CD4-positive, alpha-beta T cell treated with Interferon gamma for 1 hour (primary cell): ENCODE data around the gene PNMT.
"Not testable (repeated sequence)": the region's sequence is repeated elsewhere in the genome, so short reads cannot be mapped to it uniquely, and the experiment has no call there.

ENCODE experiments used
- DNase-seq: peaks from one replicate; pipeline ENCODE4 v3.0.0-alpha.2; 2020

PNMT gene

DNA sequence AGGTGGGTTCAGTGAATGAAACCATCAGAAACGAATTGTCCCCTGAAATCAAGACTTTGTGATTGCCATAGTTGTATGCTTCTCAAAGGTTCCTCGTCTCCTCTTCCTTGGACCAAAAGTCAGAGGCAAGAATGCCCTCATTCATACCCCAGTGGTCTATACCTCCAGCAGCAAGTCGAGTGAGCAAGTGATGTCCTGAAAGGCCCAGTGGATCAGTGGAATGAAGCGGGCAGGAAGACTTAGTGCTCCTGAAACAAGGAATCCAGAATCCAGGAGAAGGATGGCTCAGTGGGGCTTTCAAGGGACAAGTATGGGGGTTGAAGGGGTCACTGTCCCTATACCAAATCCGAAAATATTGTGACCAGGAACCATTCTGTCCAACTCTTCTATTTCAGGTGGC lies 26.3 kb downstream of the PNMT start:
- no peak for DNase-seq

DNA sequence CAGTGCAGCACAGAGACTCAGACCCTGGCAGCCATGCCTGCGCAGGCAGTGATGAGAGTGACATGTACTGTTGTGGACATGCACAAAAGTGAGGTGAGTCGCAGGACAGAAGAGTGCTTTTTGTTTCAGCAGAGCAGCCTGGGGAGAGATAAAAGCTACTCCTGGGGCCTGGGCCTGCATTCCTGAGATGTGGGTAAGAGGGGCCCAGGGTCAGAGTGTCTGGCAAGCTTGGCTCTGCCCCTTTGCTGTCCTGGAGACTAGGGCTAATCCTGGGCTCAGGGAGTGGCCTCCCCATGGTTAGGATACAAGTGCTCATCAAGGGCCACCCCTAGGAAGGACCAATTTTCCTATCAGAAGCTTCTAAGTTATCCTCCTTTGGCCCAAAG lies 26.8 kb downstream of the PNMT start:
- DNase-seq: no peak

DNA sequence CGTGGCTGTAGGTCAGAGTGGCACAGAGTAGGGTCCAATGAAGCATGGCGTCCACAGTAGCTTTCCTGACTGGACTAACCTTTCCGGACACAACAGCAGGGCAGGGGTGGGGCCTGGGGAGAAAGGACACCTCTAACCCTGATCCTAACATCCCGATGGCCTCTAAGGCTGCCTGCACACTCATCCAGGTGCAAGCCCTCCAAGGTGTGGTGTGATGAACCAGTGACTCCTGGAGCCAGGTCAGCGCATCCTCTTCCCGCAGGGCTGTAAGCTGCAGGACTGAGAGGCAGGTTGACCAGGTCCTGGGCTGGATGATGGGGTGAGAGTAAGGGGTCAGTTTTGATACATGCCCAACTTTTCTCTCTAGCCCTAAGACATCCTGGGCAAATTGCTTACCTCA lies 28.5 kb downstream of the PNMT start:
- no peak for DNase-seq

DNA sequence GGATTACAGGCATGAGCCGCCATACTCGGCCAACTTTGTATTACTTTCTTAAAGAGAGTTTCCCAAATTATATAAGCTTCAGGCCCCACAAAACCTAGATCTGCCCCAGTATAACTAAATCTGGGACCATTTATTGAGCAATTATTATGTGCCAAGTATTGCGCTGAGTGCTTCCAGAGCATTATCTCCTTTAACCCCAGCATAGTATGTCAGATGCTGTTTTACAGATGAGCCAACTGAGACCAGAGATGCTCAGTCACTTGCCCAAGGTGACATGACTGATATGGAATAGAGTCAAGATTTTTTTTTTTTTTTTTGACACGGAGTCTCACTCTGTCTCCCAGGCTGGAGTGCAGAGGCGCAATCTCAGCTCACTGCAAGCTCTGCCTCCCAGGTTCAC lies 29.7 kb downstream of the PNMT start:
- no peak for DNase-seq

DNA sequence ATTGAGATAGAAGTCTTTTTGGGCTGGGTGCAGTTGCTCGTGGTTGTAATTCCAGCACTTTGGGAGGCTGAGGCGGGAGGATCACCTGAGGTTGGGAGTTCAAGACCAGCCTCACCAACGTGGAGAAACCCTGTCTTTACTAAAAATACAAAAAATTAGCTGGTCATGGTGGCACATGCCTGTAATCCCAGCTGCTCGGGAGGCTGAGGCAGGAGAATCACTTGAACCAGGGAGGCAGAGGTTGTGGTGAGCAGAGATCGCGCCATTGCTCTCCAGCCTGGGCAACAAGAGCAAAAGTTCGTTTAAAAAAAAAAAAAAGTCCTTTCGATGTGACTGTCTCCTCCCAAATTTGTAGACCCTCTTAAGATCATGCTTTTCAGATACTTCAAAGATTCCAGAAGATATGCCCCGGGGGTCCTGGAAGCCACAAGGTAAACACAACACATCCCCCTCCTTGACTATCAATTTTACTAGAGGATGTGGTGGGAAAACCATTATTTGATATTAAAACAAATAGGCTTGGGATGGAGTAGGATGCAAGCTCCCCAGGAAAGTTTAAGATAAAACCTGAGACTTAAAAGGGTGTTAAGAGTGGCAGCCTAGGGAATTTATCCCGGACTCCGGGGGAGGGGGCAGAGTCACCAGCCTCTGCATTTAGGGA lies 31.0 kb downstream of the PNMT start:
- DNase-seq: not testable (repeated sequence)

DNA sequence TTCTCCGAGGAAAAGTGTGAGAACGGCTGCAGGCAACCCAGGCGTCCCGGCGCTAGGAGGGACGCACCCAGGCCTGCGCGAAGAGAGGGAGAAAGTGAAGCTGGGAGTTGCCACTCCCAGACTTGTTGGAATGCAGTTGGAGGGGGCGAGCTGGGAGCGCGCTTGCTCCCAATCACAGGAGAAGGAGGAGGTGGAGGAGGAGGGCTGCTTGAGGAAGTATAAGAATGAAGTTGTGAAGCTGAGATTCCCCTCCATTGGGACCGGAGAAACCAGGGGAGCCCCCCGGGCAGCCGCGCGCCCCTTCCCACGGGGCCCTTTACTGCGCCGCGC lies 31.5 kb downstream of the PNMT start, which contains the start of gene ERBB2:
TSS of gene ERBB2 (plus strand) at position 247 of the 330 bp plus-strand sequence. CDS start 175 bp downstream, outside the sequence.
- DNase-seq: no peak

DNA sequence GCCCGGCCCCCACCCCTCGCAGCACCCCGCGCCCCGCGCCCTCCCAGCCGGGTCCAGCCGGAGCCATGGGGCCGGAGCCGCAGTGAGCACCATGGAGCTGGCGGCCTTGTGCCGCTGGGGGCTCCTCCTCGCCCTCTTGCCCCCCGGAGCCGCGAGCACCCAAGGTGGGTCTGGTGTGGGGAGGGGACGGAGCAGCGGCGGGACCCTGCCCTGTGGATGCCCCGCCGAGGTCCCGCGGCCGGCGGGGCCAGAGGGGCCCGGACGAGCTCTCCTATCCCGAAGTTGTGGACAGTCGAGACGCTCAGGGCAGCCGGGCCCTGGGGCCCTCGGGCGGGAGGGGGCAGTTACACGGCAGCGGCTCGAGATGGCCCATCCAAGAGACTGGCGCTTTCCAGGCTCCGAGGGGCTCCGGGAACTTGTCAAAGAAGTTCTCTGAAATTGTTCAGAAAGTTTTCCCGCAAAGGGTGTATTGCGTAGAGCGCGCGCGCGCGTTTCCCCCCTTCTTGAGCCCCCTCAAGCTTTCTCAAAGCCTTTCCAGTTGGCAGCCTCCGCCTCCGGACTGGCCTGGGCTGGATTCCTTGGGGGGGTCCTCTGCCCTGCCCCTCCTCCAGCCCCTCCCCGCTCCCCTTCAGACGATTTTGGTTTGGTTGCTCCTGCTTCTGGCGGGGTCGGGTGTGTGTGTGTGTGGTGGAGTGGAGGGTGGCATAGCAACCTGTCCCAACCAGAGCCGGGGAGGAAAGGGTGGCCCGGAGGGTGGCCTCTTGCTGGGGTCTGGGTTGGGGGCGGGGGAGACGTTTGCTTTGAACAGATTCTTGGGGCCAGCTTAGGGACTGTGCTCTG lies 32.1 kb downstream of the PNMT start:
- DNase-seq: no peak

DNA sequence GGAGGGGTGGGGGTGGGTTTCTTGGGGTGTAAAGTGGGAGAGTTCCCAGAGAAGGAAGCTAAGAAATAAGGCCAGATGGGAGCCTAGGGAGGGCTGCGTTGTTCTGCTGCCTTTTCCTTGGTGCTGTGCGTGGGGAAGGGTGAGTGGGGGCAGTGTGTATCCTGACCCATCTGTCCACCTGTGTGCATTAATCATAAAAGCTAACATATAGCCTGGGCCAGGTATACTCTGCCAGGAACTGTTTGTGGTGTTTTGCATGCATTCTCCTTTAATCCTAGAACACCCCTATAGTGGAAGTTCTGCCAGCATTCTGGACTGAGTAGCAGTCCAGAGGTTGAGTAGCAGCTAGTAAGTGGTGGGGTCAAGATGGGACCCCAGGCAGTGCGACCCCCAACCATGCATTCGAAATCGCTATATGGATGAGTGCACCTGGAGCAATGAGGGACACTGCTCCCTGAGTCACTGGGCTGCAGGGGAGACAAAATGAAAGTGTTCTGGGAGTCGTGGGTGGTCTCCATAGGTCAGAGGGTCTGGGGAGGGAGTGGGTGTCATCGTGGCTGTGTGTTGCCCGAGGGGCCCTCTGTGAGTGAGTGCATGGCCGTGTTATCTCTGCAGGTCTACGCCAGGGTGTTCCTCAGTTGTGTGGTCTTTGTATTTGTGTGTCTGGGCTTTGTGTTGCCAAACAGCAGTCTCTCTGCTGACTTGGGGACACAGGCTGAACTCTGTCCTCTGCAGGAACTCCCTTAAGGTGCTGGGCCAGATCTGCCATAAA lies 32.9 kb downstream of the PNMT start:
- no peak for DNase-seq

DNA sequence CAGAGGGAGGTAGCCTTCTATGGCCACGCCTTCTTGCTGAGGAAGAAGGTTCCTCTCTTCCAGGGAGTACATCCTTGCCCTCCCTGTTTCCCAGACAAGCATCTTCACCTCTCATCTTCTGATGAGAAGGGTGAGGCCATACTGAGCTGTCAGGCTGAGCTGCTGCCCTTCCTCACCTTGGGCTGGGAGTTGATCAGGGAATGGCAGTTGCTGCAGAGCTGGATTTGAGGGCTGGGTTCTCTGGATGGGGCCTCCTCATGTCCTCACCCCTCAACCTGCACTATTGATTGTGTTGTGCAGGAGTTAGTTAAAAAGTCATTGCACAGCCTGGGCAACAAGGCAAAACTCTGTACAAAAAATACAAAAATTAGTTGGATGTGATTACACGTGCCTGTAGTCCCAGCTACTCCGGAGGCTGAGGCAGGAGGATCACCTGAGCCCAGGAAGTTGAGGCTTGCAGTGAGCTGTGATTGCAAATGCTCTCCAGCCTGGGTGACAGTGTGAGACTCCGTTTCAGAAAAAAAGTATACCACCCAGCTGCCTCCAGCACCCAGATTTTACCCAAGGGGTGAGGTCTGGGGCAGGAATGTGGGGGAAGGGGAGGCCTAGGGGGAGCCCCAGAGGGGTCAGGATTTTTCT lies 33.6 kb downstream of the PNMT start:
- DNase-seq: no peak

DNA sequence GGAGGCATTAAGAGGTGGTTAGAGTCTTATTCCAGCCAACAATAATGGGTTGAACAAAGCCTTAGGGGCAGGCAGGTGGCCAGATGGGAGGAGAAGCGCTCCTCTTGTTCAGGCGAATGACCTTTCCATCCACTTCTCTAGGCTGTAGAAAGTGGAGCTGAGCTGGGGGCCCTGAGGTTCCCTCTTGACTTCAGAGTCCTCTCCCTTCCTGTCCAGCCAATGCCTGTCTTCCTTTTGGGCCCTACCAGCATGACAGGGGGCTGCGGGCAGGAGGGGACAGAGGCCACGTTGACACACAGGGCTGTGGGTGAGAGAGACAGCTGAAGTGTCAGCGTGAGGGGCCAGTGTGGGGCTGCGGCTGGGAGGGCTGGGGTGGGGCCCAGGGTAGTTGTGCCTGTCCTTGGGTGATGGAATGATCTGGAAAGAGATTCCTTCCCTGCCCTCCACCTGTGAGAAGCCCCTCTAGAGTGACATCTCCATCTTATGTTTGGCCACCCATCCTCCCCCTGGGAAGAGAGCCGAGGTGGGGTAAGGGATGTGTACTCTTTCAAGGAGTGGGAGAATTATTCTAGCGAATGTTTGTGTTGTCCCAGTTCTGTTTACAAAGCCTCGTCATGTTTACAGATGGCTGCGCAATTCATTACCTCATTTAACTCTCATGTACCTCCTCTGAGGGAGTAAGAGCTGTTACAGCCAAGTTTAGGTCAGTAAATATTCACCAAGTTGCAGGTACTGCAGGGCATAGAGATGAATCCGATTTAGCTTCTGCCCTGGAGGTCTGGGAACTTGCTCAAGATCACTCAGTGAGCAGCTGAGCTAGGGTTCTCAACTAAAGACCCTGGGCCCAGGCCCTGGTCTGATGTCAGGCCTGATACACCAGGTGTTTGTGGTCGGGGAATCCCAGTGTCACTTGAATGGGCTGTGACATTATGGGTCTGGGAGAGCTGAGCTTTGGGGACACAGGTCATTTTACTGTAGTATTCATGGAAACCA lies 34.9 kb downstream of the PNMT start:
- DNase-seq: no peak

DNA sequence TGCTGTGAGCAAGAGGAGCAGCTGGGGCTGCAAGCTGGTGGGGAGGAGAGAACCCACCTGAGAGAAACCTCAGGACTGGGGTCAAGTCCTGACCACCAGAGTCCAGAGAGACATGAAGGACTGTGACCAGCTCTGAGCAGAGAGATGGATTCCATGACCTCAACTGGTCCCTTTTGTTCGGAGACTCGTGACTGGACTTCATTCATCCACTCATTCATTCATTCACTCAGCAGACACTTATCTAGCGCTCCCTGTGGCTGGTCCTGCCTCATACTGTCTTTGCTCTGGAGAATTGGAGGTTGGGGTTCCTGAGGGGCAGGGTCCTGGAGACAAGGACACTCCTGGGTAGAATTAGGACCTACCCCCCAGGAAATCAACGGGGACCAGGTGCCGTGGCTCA lies 35.7 kb downstream of the PNMT start:
- DNase-seq: no peak

DNA sequence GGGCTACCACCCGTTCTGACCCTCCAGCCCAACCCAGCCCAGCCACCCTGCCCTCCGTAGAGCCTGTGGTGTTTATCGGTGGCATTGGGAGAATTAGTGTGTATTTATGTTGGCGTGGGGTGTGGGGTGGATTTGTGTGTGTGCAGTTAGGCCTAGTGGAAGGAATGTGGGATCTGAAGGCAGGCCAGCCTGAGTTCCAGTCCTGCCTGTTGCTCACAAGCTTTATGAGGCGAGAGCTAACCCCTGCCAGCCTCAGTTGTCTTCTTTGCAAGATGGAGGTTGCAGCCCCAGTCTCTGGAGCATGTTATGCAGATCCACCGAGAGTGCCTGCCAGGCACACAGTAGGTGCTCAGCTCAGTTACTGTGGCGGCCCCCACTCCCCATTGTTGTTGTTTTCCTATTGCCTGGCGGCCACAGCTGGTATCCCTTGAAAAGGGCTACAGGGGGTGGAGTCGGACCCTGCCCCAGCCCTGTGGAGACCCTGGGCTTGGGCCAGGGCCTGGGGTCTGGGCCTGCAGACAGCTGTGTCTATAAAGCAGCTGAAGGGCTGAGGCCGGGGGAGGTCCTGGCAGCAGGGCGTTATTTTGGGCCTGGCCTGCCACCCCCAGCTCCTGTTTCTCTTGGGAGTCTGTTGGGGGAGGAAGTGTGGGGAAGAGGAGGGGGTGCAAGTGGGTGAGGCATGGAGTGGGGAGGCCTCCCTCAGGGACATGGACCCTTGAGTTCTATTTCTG lies 36.7 kb downstream of the PNMT start:
- DNase-seq: no peak

DNA sequence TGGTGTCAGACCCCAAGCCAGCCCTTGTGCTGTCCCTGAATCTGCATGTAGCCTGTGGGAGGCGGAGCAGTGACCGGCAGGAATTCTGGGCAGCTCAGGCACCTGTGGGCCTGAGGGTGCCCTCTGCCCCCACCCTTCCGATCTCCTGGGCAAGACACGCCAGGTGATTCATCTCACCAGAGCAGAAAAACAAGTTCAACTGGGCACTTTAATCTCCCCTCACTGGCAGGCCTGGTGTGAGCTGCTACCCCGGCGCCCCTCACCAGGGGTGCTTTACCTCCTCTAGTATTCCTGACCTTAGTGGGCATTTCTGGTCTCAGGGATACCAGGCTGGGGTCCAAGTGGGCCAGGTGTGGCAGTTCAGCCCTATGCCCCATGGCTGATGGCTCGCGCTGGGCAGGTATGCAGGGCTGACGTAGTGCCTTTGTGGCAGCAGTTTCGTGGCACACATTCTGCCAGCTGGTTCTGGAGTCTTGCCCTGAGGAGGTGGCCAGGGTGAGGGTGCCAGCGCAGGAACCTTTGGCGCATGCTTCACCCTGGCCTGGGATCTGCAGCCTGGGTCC lies 37.6 kb downstream of the PNMT start:
- no peak for DNase-seq

DNA sequence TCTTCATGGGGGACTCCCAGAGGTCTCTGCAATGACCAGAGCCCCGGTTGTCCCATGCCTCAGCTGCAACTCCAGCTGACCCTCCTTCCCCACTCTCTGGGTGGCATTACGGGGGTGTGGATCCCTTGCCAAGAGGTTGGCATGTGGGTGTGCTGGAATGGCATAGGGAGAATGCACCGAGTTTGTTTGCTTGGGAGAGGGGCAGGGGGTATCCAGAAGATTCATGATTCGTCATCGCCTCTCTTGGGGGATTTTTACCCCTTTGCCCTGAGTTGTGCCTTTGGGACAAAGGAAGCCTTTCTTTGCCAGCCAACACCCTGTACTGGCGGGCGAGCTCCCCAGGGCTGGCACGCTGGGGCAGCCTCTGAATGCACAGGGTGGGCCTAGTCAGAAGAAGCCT lies 38.1 kb downstream of the PNMT start:
- no peak for DNase-seq

DNA sequence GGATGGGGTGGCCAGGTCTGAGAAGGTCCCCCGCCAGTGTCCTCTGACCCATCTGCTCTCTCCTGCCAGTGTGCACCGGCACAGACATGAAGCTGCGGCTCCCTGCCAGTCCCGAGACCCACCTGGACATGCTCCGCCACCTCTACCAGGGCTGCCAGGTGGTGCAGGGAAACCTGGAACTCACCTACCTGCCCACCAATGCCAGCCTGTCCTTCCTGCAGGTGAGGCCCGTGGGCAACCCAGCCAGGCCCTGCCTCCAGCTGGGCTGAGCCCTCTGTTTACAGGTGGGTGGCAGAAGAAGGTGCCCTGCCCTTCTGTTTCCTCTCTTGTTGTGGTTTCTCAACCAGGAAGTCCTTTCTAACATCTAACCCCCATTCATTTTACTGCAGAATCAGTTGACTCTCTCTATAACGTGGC lies 38.7 kb downstream of the PNMT start:
- DNase-seq: no peak

DNA sequence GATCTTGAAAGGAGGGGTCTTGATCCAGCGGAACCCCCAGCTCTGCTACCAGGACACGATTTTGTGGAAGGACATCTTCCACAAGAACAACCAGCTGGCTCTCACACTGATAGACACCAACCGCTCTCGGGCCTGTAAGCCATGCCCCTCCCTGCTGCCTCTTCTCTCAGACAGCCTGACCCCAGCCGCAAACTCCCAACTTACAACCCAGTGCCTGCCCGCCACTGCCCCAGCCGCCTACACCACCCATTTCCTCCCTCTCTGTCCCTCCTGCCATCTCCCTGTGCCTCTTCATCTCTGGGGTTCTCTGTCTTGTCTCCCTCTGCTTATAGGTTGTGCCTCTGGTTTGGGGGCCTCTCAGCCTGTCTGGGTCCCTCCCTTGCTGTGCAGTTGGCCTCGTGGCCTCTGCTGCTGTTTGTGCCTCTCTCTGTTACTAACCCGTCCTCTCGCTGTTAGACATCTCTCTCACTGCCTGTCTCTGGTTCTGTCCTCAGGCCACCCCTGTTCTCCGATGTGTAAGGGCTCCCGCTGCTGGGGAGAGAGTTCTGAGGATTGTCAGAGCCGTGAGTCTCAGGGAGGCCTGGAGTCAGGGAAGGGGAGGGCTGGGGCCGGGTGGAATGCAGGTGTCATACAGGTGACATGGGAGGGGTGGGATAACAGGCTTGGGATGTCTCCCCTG lies 41.2 kb downstream of the PNMT start:
- no peak for DNase-seq

DNA sequence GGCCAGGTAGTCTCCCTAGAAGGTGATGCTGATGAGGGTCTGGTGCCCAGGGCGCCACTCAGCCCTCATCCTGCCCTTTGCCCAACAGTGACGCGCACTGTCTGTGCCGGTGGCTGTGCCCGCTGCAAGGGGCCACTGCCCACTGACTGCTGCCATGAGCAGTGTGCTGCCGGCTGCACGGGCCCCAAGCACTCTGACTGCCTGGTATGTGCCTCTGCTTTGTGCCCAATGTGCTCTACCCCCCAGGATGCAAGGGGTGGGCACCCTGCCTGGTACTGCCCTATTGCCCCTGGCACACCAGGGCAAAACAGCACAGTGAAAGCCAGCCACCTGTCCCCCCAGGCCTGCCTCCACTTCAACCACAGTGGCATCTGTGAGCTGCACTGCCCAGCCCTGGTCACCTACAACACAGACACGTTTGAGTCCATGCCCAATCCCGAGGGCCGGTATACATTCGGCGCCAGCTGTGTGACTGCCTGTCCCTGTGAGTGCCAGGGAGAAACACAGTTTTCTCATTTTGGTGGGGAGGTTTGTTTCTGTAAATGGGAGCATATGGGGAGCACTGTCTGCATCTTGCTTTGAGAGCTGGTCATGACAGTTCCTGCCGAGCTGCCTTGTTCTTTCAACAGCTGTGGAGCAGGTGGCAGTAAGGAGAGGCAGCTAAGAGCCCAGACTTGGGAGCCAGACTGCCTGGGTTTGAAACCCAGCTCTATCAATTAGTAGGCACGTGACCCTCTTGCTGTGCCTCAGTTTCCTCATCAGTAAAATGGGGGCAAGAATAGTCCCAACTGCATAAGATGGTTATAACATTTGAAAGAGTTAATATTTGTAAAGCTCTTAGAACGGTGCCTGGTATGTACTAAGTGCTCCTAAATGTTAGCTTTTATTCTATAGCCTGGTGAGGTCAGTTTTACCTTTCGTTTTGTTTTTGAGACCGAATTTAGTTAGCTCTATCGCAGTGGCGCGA lies 42.0 kb downstream of the PNMT start:
- DNase-seq: no peak

DNA sequence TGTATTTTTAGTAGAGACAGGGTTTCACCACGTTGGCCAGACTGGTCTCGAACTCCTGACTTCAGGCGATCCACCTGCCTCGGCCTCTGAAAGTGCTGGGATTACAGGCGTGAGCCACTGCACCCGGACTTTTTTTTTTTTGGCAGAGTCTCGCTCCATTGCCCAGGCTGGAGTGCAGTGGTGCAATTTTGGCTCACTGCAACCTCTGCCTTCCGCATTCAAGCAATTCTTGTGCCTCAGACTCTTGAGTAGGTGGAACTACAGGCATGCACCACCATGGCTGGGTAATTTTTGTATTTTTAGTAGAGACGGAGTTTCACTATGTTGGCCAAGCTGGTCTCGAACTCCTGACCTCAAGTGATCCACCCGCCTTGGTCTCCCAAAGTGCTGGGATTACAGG lies 42.8 kb downstream of the PNMT start:
- DNase-seq: not testable (repeated sequence)

DNA sequence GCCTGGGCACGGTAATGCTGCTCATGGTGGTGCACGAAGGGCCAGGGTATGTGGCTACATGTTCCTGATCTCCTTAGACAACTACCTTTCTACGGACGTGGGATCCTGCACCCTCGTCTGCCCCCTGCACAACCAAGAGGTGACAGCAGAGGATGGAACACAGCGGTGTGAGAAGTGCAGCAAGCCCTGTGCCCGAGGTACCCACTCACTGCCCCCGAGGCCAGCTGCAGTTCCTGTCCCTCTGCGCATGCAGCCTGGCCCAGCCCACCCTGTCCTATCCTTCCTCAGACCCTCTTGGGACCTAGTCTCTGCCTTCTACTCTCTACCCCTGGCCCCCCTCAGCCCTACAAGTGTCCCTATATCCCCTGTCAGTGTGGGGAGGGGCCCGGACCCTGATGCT lies 43.6 kb downstream of the PNMT start:
- no peak for DNase-seq
